Astrocyte of the spinal cord (primary cell): Measurements from ENCODE around the gene CRY2.
A peak's percentile ranks its signal among the peaks of the same experiment; 100 is the strongest.
"Not testable (repeated sequence)": the region's sequence is repeated elsewhere in the genome, so short reads cannot be mapped to it uniquely, and the experiment has no call there.

Experiments
- DNase-seq: peaks from one replicate; pipeline ENCODE4 v3.0.0; 2011; ENCODE audit warnings: low read depth, low spot score
- H3K4me3 ChIP-seq: 2 replicates; pipeline ENCODE4 v1.5.1; 2011; ENCODE audit warnings: low read depth, mild to moderate bottlenecking, low read length, moderate library complexity
- CTCF ChIP-seq: IDR thresholded peaks from 2 replicates; pipeline ENCODE4 v1.5.1; 2012; ENCODE audit warnings: low read depth, mild to moderate bottlenecking, low read length, inconsistent platforms
- in situ Hi-C: cut with HindIII; loops from 2 replicates; pipeline ENCODE4 v1.10.0; 2017; ENCODE audit warnings: low sequenced_read_pairs

The CRY2 gene

DNA sequence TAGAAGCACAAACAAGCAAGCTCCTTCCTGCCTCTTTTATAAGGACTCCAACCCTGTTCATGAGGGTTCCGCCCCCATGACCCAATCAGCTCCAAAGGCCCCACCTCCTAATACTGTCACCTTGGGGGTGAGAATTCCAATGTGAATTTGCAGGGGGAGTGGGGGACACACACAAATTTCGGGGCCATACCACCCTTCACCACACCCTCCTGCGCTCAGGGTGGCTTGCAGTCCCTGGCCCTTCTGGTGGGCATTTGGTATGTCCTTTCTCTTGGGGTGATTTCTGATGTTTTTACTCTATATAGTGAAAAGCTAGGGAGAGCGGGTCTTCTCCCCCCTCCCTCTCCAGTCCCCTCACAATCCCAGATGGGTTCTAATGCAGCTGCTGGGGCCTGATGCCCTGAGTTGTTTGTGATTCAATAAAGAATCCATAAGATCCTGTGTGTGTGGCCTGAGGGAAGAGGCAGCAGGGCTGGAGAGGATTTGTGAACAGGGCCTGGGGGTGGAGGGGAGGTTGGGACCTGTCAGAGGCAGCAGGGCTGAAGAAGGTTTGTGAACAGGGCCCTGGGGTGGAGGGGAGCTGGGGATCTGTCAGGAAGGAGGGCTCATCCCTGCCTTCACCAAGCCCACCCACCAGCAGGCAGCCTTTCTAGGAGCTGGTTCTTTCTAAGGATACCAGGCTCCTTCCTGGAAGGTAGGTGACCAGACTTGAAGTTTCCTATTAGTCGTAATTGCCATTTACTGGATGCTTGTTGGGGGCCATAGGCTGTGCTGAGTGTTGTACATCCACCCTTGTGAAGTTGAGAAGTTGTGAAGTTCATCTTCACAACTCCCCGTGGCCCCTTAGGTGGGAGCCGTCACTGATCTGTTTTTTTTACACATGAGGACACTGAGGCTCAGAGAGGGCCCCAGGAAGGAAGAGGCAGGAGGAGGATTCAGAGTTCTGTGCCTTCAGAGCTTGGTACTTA lies 34.4 kb upstream of the CRY2 start:
- no peak for DNase-seq
- TF ChIP-seq CTCF: no peak
- in situ Hi-C loops: no loop called here
- no peak overlapping the region for H3K4me3 ChIP-seq

- in situ Hi-C loops: no loop called here
- peak; percentile 17 for DNase-seq
- H3K4me3 ChIP-seq: no peak overlapping the region
- TF ChIP-seq CTCF: no peak
These were observed 31.5 kb upstream of the CRY2 start for GRCh38 chr11:45815747-45816146.

- H3K4me3 ChIP-seq: no peak overlapping the region
- in situ Hi-C loops: no loop called here
- no peak for DNase-seq
These were observed 30.7 kb upstream of the CRY2 start for GRCh38 chr11:45816614-45817013.

GRCh38 chr11:45817191-45817590 lies 30.1 kb upstream of the CRY2 start:
- no peak overlapping the region for H3K4me3 ChIP-seq
- TF ChIP-seq CTCF: no peak
- DNase-seq: no peak
- in situ Hi-C loops: no loop called here

More at GRCh38 chr11:45816614-45817013, 30.7 kb upstream of the CRY2 start:
- TF ChIP-seq CTCF: no peak

DNA sequence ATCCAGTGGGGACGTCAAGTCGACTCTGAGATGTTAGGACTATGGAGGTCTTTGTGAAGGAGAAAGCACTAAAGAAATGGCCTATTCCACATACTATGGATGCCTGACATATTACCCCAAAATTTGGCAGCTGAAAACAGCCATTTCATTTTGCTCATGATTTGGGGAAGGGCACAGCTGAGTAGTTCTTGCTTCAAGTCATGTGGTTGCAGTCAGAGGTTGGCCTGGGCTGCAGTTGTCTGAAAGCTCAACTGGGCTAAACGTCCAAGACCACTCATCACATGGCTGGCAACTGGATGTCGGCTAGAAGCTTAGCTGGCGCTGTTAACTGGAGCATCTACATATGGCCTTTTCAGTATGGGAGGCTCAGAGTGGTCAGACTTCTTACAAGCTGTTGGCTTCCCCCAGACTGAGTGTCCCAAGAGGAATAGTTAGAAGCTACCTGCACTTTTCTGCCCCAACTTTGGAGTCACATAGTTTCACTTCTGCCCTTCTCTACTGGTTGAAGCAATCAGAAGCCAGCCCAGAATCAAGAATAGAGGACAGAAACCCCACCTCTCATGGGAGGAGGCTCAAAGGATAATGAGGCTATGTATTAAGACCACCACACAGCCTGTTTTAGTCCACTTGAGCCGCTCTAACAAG lies 28.2 kb upstream of the CRY2 start:
- no peak for TF ChIP-seq CTCF
- DNase-seq: no peak
- no peak overlapping the region for H3K4me3 ChIP-seq
- in situ Hi-C loops: no loop called here

- TF ChIP-seq CTCF: no peak
- in situ Hi-C loops: no loop called here
- DNase-seq: no peak
- H3K4me3 ChIP-seq: no peak overlapping the region
These were observed 26.9 kb upstream of the CRY2 start for GRCh38 chr11:45820211-45820857.

DNA sequence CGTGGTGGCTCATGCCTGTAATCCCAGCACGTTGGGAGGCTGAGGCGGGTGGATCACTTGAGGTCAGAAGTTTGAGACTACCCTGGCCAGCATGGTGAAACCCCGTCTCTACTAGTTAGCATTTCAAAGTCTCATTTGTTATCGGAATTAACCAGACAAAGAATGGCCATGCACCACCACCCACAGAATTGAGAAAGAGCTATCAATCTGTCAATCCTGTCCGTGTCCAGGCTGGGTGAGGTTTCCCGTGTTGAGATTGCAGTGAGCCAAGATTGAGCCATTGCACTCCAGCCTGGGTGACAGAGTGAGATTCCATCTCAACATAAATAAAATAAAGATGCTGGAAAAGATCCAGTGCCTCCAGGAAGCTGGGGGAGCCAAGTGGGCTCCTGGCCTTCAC lies 20.8 kb upstream of the CRY2 start:
- H3K4me3 ChIP-seq, in situ Hi-C loops, DNase-seq: not testable (repeated sequence)
